Neural cell (in vitro differentiated cells): Measurements from ENCODE around the gene PADI4.

Experiments
- EP300 ChIP-seq: fragments of 450-650 bp; conservative IDR thresholded peaks from 2 replicates; pipeline ENCODE4 v1.6.1; 2014; ENCODE audit warnings: antibody characterized with exemption, mild to moderate bottlenecking, moderate library complexity; ENCODE audit not compliant: poor library complexity, severe bottlenecking
- POLR2AphosphoS5 ChIP-seq: IDR thresholded peaks from 2 replicates; pipeline ENCODE4 v1.6.1; 2012
- RAD21 ChIP-seq: fragments of 450-650 bp; conservative IDR thresholded peaks from 2 replicates; pipeline ENCODE4 v1.6.1; 2014; ENCODE audit warnings: antibody characterized with exemption, mild to moderate bottlenecking, moderate library complexity
- SMC3 ChIP-seq: fragments of 450-650 bp; conservative IDR thresholded peaks from 2 replicates; pipeline ENCODE4 v1.6.1; 2014; ENCODE audit warnings: antibody characterized with exemption, mild to moderate bottlenecking, moderate library complexity; ENCODE audit not compliant: poor library complexity
- TAF1 ChIP-seq: IDR thresholded peaks from 2 replicates; pipeline ENCODE4 v1.6.1; 2012; ENCODE audit warnings: low read depth
- TF ChIP-seq, protein P1 (sequence below): fragments of 450-650 bp; IDR thresholded peaks from 2 replicates; pipeline ENCODE4 v1.5.1; 2014; ENCODE audit warnings: antibody characterized with exemption, mild to moderate bottlenecking, moderate library complexity; ENCODE audit not compliant: poor library complexity, severe bottlenecking
- TF ChIP-seq, protein P2 (sequence below): IDR thresholded peaks from 2 replicates; pipeline ENCODE4 v1.6.1; 2012; ENCODE audit warnings: borderline replicate concordance

DNA sequence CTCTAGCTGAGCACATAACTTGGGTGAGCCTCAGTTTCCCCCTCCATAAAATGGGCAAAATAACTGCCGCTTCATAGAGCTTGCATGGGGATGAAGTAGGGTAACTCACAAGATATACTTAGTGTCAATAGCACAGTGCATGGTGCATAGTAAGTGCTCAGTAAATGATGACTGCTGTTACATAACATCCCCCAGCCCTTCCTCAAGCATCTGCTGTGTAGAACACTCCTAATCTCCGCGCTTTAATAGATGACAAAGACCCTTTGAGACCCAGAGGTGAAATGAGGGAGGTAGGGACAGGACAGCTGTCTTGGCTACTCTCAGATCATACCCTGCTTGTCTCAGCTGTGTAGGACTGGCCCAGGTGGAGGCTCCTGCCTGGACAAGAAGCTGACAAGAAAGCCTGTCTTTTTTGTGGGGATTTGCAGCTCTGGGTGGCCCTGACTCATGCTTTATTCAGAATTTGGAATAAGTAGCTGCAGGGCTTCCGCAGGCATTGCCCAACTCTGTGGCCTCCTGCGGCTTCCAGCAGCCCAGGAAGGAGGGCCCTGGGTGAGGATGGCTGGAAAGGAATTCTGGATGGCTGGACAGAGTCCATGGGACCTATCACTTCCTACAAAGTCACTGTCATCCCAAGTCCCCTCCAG is 20.7 kb upstream of the PADI4 start:
- TF ChIP-seq, protein P1, sequence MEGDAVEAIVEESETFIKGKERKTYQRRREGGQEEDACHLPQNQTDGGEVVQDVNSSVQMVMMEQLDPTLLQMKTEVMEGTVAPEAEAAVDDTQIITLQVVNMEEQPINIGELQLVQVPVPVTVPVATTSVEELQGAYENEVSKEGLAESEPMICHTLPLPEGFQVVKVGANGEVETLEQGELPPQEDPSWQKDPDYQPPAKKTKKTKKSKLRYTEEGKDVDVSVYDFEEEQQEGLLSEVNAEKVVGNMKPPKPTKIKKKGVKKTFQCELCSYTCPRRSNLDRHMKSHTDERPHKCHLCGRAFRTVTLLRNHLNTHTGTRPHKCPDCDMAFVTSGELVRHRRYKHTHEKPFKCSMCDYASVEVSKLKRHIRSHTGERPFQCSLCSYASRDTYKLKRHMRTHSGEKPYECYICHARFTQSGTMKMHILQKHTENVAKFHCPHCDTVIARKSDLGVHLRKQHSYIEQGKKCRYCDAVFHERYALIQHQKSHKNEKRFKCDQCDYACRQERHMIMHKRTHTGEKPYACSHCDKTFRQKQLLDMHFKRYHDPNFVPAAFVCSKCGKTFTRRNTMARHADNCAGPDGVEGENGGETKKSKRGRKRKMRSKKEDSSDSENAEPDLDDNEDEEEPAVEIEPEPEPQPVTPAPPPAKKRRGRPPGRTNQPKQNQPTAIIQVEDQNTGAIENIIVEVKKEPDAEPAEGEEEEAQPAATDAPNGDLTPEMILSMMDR = no peak
- TF ChIP-seq SMC3 (no peak), TAF1 (no peak), POLR2AphosphoS5 (no peak), EP300 (no peak), RAD21 (no peak)
- TF ChIP-seq, protein P2, sequence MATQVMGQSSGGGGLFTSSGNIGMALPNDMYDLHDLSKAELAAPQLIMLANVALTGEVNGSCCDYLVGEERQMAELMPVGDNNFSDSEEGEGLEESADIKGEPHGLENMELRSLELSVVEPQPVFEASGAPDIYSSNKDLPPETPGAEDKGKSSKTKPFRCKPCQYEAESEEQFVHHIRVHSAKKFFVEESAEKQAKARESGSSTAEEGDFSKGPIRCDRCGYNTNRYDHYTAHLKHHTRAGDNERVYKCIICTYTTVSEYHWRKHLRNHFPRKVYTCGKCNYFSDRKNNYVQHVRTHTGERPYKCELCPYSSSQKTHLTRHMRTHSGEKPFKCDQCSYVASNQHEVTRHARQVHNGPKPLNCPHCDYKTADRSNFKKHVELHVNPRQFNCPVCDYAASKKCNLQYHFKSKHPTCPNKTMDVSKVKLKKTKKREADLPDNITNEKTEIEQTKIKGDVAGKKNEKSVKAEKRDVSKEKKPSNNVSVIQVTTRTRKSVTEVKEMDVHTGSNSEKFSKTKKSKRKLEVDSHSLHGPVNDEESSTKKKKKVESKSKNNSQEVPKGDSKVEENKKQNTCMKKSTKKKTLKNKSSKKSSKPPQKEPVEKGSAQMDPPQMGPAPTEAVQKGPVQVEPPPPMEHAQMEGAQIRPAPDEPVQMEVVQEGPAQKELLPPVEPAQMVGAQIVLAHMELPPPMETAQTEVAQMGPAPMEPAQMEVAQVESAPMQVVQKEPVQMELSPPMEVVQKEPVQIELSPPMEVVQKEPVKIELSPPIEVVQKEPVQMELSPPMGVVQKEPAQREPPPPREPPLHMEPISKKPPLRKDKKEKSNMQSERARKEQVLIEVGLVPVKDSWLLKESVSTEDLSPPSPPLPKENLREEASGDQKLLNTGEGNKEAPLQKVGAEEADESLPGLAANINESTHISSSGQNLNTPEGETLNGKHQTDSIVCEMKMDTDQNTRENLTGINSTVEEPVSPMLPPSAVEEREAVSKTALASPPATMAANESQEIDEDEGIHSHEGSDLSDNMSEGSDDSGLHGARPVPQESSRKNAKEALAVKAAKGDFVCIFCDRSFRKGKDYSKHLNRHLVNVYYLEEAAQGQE = no peak
